HG03196 (cell line): ENCODE measurements around the gene CCDC83.
A peak's percentile ranks its signal among the peaks of the same experiment; 100 is the strongest.
"Not testable (repeated sequence)": the region's sequence is repeated elsewhere in the genome, so short reads cannot be mapped to it uniquely, and the experiment has no call there.

Experiments
- ATAC-seq: cut with Tn5 transposase; IDR thresholded peaks from one replicate; pipeline ENCODE4 v1.9.1; 2021; ENCODE audit not compliant: unreplicated experiment

CCDC83 gene

DNA sequence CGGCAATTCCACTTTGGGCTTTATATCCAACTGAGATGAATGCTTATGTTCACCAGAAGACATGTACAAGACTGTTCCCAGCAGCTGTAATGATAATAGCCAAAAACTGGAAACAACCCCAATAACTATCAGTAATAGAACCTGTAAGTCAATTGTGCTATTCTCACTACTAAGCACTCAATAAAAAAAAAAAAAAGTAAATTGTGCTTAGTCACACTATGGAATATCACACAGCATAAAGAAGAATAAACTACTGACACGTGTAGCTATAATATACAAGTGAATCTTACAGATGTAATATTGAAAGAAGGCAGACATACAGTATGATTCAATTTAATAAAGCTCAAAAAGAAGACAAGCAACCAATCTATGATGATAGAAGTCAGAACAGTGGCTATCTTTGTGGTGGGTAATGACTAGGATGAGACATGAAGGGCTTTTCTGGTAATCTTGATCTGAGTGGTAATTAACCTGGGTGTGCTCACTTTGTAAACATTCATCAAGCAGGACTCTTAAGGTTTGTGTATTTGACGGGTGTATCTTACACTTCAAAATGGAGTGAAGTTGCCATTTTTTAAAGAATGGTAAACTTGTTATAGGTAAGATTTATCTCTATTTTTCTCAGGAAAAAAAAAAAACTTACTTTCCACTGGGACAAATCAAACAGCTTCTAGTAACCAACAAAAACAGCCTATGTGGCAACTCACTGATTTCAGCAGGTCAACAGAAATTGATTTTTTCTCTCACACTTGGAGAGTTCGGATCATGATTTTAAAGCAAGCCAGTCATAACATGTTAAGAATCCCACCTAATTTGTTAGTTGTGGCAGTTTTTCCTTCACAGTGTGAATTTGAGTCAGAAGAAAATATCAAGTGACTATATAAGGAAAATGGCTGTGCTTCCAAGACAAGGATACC lies 84.2 kb downstream of the CCDC83 start:
- ATAC-seq, result no peak

DNA sequence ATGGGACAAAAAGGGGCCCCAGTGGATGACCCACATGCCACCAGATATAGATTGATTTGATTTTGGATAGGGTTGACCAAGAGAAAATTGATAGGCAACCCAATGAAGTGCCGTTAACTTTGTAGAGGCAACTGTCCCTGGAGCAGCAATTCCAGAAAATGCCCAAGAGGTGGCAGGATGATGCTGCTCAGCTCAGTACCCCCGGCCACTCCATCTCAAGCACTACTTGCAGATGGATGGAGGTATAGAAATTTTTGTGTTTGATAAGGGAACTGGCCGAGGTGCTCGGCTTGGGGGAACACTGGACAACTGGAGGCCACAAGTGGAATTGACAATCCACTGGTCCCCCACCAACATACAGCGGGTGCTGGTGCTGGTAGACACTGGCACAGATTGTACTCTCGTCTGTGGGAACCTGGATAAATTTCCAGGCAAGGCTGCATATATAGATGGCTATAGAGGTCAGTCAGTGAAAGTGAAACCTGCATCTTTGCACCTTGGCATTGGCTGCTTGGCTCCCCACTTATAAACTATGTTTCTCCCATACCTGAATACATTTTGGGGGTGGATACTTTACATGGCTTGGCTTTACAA lies 86.3 kb downstream of the CCDC83 start:
- no peak for ATAC-seq

DNA sequence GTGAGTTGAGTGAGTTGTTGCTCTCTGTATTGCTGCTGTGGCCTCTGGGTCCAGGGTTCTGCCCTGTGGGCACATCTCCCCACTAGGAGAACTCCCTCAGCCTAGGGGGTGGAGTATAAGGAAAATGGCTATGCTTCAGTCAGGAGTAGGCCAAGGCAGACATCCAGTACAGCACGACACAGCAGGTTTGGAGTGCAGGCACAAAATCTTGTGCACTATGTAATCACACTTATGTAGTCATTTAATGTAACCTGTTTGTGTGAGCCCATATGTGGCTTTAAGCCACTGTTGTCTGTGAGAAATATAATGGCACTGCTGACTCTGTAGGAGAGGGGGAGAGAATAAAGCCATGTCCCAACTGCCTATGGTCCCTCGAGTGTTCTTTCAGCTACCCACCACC lies 90.1 kb downstream of the CCDC83 start:
- ATAC-seq, result no peak

DNA sequence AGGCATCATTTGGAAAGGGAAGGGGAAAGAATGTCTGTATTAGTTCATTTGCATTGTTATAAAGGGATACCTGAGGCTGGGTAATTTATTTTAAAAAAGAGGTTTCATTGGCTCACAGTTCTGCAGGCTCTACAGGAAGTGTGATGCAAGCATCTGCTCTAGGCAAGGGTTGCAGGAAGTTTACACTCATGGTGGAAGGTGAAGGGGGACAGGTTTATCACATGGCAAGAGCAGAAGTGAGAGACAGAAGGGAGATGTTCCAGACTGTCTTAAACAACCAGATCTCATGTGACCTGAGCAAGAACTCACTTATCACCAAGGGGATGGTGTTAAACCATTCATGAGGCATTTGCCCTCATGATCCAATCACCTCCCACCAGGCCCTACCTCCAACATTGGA lies 90.6 kb downstream of the CCDC83 start:
- no peak for ATAC-seq

DNA sequence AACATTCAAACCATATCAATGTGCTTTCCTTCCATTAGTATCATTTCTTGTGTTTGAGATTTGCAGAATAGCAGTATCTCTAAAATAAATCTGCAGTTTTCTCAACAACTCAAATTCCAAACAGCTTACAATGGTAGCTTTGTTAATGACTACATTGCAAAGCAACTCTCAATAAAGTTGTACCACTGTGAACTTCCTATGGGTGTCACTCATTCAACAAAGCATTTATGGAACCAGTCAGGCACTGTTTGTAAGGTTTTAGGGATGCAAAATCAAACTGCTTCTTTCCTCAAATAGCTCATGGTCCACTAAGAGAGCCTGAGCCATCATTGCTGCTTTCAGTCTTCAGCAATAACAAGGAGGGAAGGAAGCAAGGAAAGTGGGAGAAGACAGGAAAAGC lies 91.0 kb downstream of the CCDC83 start:
- ATAC-seq, result no peak

DNA sequence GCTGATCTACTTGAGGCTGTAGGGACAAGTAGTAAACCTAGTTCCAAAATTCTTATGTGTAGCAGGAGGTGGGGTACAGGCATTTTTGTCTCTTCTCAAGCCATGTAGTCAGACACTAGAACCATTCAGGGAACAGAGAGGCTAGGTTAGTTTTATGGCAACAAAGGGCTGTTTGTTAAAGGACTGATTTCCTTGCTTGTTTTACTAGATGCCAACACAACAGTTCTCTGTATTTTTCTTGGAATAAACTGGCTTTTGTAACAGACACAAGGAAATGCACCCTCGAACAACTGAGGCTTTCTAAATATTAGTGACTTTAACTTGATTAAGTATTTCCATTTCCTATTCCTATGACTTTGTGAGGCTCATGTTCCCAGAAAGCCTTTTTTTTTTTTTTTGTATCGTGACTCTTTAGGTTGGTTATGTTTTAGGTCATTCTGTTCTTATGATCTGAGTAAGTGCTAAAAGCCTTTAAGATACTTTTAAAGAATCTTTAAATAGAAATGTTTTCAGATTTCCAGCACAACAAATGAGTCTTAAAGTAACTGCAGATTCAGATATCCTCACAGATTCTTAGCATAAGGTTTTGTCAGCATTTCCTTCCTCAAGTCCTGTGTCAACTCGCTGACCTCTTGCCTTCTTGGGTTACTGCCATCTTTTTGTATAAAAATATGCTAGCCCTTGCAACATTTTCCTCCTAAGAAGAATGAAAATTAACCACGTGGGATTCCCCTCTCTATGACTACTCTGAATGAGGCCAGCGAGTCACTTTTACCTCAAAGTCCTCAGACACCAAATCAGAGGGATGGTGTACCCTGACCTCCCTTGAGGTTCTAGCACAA lies 92.5 kb downstream of the CCDC83 start:
- peak; percentile 46 for ATAC-seq

DNA sequence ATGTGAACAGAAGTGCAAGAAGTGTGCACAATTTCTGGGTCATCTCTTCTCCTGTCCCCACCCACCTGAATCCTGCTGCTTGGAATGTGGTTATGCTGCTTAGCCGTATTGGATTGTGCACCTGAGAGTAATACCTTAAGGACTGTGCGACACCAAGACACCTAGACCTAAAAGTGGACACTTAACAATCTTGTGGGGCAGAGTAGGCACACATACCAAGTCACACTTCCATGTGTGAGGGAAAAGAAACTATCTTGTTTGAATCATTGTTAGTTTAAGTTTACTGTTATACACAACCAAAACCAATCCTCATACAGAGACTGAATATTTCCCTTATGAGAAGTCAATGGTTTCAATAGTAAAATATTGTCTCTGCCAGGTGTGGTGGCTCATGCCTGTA lies 93.7 kb downstream of the CCDC83 start:
- no peak for ATAC-seq

DNA sequence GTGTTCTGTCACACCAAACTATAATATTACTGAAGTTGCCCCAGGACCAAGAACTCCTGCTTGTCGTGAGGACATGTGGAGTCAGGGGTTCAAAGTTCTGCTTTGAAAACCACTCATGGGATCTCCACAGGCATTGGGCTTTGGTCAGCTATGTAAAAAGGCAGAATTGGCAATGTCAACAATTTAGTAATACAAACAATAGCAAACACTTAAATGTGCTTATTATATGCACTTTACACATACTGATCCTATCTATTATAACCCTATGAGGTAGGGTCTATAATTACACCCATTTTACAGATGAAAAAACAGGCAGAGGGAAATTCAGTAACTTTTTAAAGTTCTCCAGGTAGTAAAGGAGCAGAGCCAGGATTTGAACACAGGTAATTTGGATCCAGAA lies 94.6 kb downstream of the CCDC83 start:
- no peak for ATAC-seq

DNA sequence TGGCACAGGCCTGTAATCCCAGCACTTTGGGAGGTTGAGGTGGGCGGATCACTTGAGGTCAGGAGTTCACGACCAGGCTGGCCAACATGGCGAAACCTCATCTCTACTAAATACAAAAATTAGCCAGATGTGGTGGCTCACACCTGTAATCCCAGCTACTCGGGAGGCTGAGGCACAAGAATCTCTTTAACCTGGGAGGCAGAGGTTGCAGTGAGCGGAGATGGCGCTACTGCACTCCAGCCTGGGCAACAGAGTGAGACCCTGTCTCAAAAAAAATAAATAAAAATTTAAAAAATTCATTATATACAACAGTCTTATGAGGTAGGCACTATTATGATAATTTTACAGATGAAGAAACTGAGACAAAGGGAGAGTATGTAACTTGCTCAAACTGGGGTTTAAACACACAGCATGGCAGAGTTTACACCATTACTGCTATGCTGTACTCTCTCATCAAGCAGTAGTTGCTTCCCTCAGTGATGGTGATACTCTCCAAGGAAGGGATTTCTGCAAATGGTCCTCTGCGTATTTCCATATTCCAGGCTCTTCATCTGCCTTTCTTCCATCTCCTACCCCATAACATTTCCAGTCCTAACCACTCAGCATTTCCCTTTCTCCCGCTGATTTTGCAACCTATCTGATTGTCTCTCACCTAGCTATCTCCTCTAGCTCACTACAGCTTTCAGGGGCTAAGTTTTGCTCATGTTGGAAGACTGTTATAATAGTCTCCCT lies 95.3 kb downstream of the CCDC83 start:
- ATAC-seq, result no peak

DNA sequence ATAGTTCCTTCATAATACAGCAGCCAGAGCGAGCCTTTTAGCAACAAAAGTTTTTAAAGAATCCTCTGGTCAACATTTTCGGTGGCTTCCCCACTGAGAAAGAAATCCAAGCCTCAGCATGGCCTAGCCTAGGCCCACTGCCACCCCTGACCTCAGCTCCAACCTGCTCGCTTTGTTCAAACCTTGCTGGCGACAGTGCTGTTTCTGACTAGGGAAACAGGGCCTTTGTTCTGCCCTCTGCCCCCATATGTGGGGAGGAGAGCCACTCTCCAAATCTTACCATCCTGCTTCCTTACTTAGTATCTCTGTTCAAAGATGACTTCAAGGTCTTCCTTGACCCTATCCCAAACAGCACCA lies 95.8 kb downstream of the CCDC83 start:
- no peak for ATAC-seq

DNA sequence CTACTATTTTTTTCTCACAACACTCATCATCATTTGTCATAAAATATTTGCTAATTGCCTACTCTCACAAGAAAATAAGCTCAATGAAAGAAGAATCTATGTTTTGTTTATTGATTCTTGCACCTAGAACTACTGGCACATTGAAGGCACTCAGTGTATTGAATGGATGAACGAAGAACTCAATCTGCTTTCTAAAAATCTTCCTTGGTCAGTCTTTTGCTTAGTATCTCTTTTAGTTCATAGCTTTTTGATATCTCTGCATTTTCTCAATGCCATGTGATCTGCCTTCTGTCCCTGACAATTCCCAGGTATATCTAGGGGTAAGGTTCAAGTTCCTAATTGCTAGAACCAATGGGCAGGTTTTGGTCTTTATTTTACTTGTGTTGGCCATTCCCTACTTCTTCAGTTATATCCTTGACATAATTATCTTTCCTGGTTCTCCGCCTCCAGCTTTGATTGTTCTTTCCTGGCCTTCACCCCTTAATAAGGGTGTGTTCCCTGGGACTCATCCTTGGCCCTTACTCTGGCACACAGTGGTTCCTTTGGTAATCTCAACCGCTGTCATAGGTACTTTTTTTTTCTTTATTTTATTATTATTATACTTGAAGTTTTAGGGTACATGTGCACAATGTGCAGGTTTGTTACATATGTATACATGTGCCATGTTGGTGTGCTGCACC lies 96.4 kb downstream of the CCDC83 start:
- ATAC-seq, result no peak

DNA sequence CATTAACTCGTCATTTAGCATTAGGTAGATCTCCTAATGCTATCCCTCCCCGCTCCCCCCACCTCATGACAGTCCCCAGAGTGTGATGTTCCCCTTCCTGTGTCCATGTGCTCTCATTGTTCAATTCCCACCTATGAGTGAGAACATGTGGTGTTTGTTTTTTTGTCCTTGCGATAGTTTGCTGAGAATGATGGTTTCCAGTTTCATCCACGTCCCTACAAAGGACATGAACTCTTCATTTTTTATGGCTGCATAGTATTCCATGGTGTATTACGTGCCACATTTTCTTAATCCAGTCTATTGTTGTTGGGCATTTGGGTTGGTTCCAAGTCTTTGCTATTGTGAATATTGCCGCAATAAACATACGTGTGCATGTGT lies 96.9 kb downstream of the CCDC83 start:
- ATAC-seq, result not testable (repeated sequence)

DNA sequence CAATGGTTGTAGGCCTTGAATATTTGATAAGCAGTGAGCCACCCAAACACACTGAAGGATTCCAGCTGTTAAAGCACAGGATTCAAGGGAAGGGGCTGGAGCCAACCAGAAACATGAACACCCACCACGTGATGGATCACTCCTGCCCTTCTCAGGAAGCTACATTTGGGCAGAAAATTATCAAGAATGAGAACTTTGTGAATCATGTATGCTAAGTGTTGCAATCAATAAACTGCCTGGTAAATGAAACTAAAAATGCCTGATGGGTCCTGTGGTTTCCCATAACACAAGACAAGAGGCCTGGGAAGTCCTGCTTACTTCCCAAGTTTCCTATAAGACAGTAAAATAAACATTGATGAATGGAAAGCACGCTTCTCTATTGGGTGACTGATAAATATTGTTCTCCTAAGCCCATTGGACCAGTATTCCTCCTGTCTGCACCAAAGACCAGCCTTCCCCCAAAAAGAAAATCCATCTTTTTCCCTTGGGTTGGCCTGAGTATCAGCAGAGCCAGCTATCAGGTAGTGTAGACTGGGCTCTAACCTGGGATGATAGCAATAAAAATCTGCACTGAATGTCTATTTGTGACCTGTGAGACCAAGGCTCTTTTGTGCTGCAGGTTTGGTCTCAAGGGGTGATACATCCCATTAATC lies 98.4 kb downstream of the CCDC83 start:
- ATAC-seq, result no peak

DNA sequence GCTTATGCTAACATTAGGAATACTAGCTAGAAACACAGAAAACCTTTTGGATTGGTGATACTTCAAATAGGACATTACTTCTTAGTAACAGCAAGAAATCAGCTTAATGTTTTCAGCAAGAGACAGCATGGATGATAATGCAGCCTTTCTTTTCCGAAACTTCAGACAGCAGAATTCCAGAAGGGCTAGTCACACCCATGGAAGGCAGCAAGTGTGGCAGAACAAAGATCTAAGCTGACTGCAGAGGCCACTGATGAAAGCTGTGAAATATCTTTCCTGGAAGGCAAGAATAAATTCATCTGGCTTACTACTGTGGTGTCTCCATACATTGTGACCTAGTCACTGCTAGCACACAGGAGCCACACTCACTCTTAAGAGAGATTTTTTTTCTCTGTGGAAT lies 100.3 kb downstream of the CCDC83 start:
- ATAC-seq, result no peak

DNA sequence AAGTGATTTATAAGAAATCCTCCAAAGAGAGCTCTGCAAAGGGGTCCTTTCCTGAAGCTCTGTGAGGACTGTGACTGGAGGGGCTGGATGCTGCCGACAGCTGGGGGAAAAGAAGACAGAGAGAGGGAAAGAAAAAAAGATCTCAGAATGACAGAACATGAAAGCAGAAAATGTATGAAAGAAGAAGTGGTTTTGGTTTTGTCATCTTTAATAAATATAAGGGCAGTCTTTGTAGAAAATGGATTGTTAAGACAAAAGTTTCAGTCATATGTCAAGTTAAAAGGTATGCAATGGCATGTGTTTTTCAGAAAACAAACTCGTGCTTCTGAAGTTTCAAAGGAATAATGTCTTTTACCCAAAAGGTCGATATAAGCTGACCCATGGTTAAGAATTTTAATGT lies 105.5 kb downstream of the CCDC83 start:
- no peak for ATAC-seq

DNA sequence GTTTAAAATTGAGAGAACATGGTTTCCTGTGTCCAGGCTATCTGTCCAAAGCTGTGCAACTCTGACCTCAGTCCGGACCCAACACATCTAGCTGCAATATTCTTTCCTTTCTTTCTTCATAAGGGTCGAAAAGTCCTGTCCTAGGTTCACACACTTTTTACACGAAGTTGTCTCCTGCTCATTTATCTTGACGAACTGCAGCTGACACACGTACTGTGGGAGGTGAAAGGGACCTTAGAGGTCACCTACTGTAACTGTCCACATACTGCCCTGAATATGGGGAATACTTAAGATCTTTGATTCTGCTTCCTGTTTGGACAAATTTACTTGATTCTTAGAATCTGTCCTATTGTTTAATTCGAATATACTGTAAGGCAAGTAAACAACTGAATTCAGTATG lies 105.9 kb downstream of the CCDC83 start:
- ATAC-seq, result no peak

DNA sequence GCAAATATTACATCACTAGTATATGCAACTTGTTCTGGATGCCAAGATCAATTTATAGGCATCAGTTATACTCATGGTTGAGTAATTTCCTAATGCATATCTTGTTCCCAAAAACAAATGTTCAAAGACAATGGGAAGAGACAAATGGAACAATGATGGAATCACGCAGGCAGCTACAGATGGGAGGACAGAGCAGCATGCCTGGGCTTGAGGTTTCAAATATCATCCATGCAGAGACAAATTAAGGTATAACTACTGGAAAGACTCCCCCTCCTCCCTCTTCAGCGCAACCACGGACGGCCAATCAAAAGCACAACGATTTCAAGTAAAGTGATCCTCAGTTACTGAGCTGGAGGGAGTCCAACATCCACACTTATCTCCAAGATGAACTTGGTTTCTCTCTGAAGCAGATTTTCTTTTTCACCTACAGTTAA lies 106.8 kb downstream of the CCDC83 start:
- no peak for ATAC-seq

DNA sequence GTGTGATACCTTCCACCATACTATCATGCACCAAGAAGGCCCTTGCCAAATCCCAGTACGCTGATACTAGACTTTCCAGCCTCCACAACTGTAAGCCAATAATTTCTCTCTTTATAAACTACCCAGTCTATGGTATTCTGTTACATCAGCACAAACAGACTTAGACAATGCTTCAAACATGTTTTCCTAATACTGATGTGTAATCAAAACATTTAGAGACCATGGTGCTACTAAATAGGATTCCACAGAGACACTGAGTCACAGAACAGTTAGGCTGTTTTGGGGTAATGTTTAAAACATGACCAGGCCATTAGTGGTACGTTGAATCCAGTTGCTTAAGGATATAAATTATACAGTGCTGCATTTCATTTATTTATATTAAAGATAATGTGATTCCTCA lies 110.0 kb downstream of the CCDC83 start:
- ATAC-seq, result no peak

DNA sequence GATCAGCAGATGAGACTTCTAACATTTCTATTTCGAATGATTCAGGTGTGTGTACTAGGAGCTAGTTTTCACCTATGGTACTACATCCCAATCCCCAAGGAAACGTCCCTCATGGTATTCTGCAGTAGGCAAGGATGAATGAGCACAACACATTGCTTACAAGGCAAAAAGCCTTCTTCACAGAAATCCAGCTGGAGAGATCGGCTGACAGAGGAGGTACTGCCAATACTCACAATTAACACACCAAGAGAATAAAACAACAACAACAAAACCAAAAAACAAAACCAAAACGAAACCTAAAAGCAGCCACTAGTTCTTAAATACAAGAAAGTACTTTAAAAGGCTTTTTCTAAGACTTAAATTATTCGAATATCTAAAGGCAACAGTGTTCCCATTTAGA lies 112.3 kb downstream of the CCDC83 start:
- no peak for ATAC-seq
